H1 (cell line): ENCODE results near the gene PKDREJ. TPM values are rescaled to one million over a fixed set of nuclear protein-coding genes. Genes with fewer than 3 reads are reported as not detected.

Experiments
- CBX8 ChIP-seq: fragments of 300-800, 300-1000 bp; sonication (generic); IDR thresholded peaks from 2 replicates; pipeline ENCODE4 v1.7.1; 2016; ENCODE audit warnings: low read depth, low read length, borderline replicate concordance
- HDAC2 ChIP-seq, 2 experiments: fragments of 300-600 bp in 1 of 2; sonication (generic) in 1 of 2; IDR thresholded peaks; 2 replicates each; pipeline ENCODE4 v1.6.1; 2011 to 2012; ENCODE audit warnings: low read depth in 2 of 2, low read length in 2 of 2, mild to moderate bottlenecking in 2 of 2, moderate library complexity in 2 of 2, borderline replicate concordance in 1 of 2, inconsistent platforms in 1 of 2
- RXRA ChIP-seq: IDR thresholded peaks from 2 replicates; pipeline ENCODE4 v1.6.1; 2011; ENCODE audit warnings: low read depth, mild to moderate bottlenecking, low read length, moderate library complexity; ENCODE audit not compliant: insufficient read depth
- TEAD4 ChIP-seq: IDR thresholded peaks from 2 replicates; pipeline ENCODE4 v1.6.1; 2012; ENCODE audit warnings: low read depth, low read length, inconsistent platforms, mixed read lengths
- USF2 ChIP-seq: IDR thresholded peaks from 2 replicates; pipeline ENCODE4 v1.6.1; 2011; ENCODE audit warnings: low read length, improper control_type of control experiment
- polyA plus RNA-seq, 7 experiments: library from polyadenylated mRNA; depleted of rRNA in 3 of 7; stranded (reverse) in 5 of 7; unstranded in 2 of 7; fragments of >200 nt in 5 of 7; fragments of 200-250 nt in 2 of 7; gene quantifications; 1 replicate in 5 of 7; 2 replicates in 1 of 7; 4 replicates in 1 of 7; pipeline versions ENCODE4 v1.2.1 to v1.2.3, GENCODE V29; 2011 to 2013; ENCODE audit warnings: missing spikeins in 2 of 7, mixed read lengths in 2 of 7
- total RNA-seq: library from RNA; stranded (reverse); fragmentation: NEBNext Ultra II Directional; extraction: Animal tissue kit (Norgen Biotek cat#: 25700); gene quantifications from 2 replicates; pipeline ENCODE4 v1.2.1, GENCODE V29; 2021

Gene PKDREJ
- total and polyA plus RNA-seq, 2 of the 8 experiments (the other 6 are each of a cell fraction or from before 2014, with no cell fraction given), result 0.02 to 0.04 TPM

- TF ChIP-seq CBX8 (no peak), USF2 (no peak), RXRA (no peak), TEAD4 (no peak), HDAC2 (IDR thresholded peaks at IDR 0.05; ENCODE audit: borderline replicate concordance in 1 of 2, low read depth in 2 of 2, low read length in 2 of 2) (no peak)
- TF ChIP-seq, all 59 proteins: peak for 0
Measured at GRCh38 chr22:46280063-46280817, 17.1 kb upstream of the PKDREJ start (continued).
